Measurements from ENCODE around the gene RAET1L. TPM values are rescaled to one million over a fixed set of nuclear protein-coding genes. Genes with fewer than 3 reads are reported as not detected.
A peak's percentile ranks its signal among the peaks of the same experiment; 100 is the strongest.

RAET1L gene
- total and polyA plus RNA-seq, 8 donors, result 1.1 to 5.0 TPM; not detected in 6

GRCh38 chr6:150037526-150038201 is 12.3 kb upstream of the RAET1L start:
- Histone ChIP-seq H3K36me3 (no peaks in the 10 kb centered on the region), H3K4me3 (peak overlapping the region; percentile 8 to 43 (median 24)), H3K4me1 (peaks cover 10 to 15% (median 15%) of the 10 kb centered on the region in 4 donors), H3K9me3 (no peaks in the 10 kb centered on the region), H3K27me3 (peaks cover 21 to 85% (median 63%) of the 10 kb centered on the region in 3 donors), H3K27ac (no peak overlapping the region)
- WGBS, 5 donors, result 1 to 6% (median 3%) methylated on average over 44 to 55 of the region's 55 CpGs
- intact Hi-C loops (cut with DNase I; ENCODE audit: low total_unique reads), result loop anchor here (10.0 kb wide), 1 partner anchor 203 kb away; no protein-coding TSS in a partner anchor
- TF ChIP-seq POLR2A (IDR thresholded peaks at IDR 0.05), result no peak
- TF ChIP-seq CTCF (IDR thresholded peaks at IDR 0.05), result no peak
- TF ChIP-seq EP300 (IDR thresholded peaks at IDR 0.05), result no peak
- DNase-seq, result peak in 1 of 2 donors; percentile 15

GRCh38 chr6:150036081-150036480 is 10.7 kb upstream of the RAET1L start:
- peaks cover 21 to 76% (median 61%) of the 10 kb centered on the region in 3 donors for H3K27me3 ChIP-seq
- intact Hi-C loops (cut with DNase I; ENCODE audit: low total_unique reads), result loop anchor here (10.0 kb wide), 1 partner anchor 201 kb away; no protein-coding TSS in a partner anchor
- no peak overlapping the region for H3K4me3 ChIP-seq
- no peak for DNase-seq
- TF ChIP-seq CTCF (IDR thresholded peaks at IDR 0.05) (no peak), POLR2AphosphoS5 (IDR thresholded peaks at IDR 0.05) (no peak), EP300 (IDR thresholded peaks at IDR 0.05) (no peak), POLR2A (IDR thresholded peaks at IDR 0.05) (no peak)
- 57 to 80% (median 74%) methylated on average over 3 to 5 of the region's 5 CpGs for WGBS, 5 donors
- no peaks in the 10 kb centered on the region for H3K36me3 ChIP-seq
- no peak overlapping the region for H3K27ac ChIP-seq
- H3K9me3 ChIP-seq, result no peaks in the 10 kb centered on the region
- peaks cover 10 to 15% (median 15%) of the 10 kb centered on the region in 4 donors for H3K4me1 ChIP-seq

- Histone ChIP-seq H3K36me3 (no peaks in the 10 kb centered on the region), H3K9me3 (no peaks in the 10 kb centered on the region), H3K27me3 (peaks cover 18 to 62% (median 33%) of the 10 kb centered on the region in 3 donors), H3K27ac (no peak overlapping the region), H3K4me1 (peaks cover 10 to 13% (median 12%) of the 10 kb centered on the region in 4 donors), H3K4me3 (no peak overlapping the region)
- intact Hi-C loops (cut with DNase I; ENCODE audit: low total_unique reads), result loop anchor here (10.0 kb wide), 1 partner anchor 198 kb away; no protein-coding TSS in a partner anchor
- DNase-seq, result no peak
- no peak for TF ChIP-seq POLR2AphosphoS5 (IDR thresholded peaks at IDR 0.05)
- no peak for TF ChIP-seq EP300 (IDR thresholded peaks at IDR 0.05)
- no peak for TF ChIP-seq CTCF (IDR thresholded peaks at IDR 0.05)
- TF ChIP-seq POLR2A (IDR thresholded peaks at IDR 0.05), result no peak
- WGBS, 5 donors, result 76 to 91% (median 83%) methylated on average over 4 to 6 of the region's 6 CpGs
These were observed 8.0 kb upstream of the RAET1L start for GRCh38 chr6:150033207-150033771.

- no peak overlapping the region for H3K27ac ChIP-seq
- no peaks in the 10 kb centered on the region for H3K36me3 ChIP-seq
- no peaks in the 10 kb centered on the region for H3K9me3 ChIP-seq
- TF ChIP-seq CTCF (IDR thresholded peaks at IDR 0.05), result no peak
- no peak for TF ChIP-seq EP300 (IDR thresholded peaks at IDR 0.05)
- no peak for TF ChIP-seq POLR2AphosphoS5 (IDR thresholded peaks at IDR 0.05)
- TF ChIP-seq POLR2A (IDR thresholded peaks at IDR 0.05), result no peak
- peaks cover 5 to 6% (median 5%) of the 10 kb centered on the region in 4 donors for H3K4me1 ChIP-seq
- H3K27me3 ChIP-seq, result peaks cover 11 to 62% (median 26%) of the 10 kb centered on the region in 3 donors
- H3K4me3 ChIP-seq, result no peak overlapping the region
- no peak for DNase-seq
- WGBS, 5 donors, result 77 to 88% (median 82%) methylated on average over 8 of the region's 8 CpGs
- intact Hi-C loops (cut with DNase I; ENCODE audit: low total_unique reads), result loop anchor here (10.0 kb wide), 1 partner anchor 198 kb away; no protein-coding TSS in a partner anchor
These were observed 7.3 kb upstream of the RAET1L start for GRCh38 chr6:150032598-150032997.
